HS-5 (cell line): ENCODE measurements around the gene CAMK2B.

Experiments
- DNase-seq: peaks from one replicate; pipeline ENCODE4 v3.0.0-alpha.2; 2012; ENCODE audit warnings: low read depth

Gene CAMK2B

DNA sequence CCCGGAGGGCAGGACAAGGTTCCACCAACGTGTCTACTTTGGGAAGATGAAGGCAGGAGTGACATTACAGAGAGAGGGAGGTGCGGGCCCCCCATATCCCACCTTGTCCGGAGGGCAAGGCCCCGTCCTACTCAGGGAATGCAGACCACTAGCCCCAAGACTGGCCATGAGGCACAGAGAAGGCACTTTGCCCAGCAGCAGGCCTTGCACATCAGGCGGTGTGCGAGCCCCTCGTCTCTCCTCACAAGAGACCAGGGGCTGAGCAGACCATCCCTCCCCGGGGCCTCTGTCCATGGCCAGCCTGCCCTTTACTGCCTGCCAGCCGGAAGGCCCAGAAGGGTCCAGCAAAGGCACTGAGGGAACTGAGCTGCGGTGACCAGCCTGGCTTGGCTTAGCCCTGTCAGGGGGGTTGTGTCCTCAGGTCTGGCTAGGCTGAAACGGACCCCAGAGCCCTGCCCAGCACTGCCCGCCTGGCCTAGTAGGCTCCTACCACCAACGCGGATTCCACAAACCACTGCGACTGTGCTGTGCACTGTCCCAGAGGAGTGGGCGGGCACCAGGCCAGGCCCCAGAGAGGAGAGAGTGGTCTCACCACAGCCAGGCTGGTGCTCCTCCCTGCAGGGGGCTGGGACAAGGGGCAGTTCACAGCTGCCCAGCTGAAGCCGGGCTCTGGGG is 16.7 kb downstream of the CAMK2B start:
- DNase-seq, result no peak

DNA sequence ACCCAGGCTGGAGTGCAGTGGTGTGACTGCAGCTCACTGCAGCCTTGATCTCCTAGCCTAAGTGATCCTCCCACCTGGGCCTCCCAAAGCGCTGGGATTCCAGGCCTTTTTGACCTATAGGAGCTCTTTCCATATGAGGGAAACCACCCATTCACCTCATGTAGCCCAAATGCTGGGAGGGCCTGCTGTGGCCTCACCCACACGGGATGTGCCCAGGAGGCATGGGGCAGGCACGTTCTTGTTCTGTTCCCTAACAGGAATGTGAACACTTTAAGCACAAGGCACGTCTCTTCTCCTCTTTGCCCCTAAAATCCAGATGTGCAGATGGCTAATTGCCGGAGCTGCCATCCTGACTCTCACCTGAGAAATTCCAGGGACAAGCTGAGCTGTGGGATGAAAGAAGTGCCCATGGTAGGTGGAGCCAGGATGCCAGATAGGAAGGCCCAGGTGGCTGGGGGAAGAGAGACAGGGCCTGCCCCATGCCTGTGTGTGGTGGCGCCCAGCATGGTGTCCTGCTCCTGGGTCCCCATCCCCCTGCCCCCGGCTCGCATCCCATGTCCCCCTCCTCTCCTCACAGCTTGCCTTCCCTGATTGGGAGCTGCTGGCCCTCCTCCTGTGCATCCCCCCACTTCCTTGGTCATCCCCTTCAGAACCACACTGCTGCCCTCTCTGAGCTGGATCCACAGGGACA is 17.3 kb downstream of the CAMK2B start:
- DNase-seq, result no peak

GRCh38 chr7:44307301-44307900 is 18.0 kb downstream of the CAMK2B start:
- peak; percentile 24 for DNase-seq

DNA sequence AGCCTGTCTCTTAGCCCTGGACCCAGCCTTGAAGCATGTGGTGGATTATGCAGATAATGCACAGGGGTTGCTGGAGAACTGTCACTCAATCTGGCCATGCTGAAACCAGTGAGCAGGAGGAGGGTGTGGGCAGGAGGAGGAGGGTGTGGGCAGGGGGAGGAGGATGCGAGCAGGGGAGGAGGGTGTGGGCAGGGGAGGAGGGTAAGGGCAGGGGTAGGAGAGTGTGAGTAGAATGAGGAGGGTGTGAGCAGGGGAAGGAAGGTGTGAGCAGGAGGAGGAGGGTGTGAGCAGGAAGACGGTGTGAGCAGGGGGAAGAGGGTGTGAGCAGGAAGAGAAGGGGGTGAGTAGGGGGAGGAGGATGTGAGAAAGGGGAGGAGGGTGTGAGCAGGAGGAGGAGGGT is 18.8 kb downstream of the CAMK2B start:
- no peak for DNase-seq

GRCh38 chr7:44305564-44306507 is 19.6 kb downstream of the CAMK2B start:
- DNase-seq, result no peak

DNA sequence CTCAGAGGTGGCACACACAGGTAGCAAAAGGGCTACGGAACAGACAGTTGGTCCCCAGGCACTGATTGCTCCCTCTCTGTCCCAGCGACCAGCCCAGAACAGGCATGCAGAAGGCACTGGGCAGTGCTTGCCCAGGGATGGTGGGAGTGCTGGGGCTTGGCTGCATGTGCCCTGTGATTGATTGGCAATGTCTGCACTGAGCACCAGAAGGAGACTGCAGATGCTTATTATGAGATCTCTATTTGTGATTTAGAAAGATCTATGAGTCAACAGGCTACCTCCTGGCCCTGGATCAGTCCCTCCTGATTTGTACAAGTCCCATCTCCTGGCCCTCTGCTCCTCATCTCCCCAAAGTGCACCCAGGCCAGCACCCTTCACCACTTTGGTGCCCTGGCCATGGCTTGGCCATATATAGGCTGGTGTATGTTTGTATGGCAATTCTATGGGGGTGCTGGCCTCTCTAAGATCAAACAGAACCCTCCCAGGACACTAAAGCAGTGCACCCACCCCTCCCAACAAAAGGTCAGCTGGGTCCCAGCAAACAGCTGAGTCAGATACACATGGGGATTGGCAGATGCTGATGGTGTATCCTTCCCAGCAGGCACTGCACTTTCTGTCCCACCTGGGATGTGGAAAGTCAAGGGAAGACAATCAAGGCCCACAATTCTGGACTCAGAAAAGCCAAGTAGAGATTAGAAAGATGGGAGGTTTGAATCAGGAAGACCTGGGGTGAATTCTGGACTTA is 30.9 kb downstream of the CAMK2B start:
- DNase-seq, result no peak

- no peak for DNase-seq
These were observed 31.7 kb downstream of the CAMK2B start for GRCh38 chr7:44293561-44294324.

DNA sequence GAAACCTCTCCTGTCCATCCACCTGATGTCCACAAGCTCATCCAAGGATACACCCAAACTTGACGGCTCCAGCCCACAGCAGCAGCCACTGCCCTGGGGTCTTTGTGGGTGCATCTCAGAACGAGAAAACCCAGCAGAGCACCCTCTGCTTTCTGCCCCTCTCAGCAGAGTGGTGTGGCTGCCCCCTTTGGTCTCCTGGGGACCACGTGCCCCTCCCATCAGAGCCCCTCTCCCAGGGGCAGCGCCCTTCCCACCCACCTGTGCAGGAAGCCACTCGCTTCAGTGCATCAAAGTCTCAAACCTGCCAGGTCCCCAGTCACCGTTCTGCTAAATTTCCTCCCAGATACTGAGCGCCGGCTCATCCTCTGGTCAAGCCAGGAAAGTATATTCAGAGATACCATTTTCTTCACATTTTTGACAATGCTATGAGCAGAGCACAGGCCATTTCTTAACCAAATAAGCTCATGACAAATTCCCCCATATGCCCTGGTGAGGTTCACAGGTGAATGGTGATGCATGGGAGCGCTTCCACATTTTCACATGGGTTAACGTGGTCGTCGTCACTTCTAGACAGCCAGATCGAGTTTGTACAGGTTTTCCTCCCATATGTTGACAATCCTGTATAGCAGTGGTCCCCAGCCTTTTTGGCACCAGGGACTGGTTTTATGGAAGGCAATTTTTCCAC is 32.4 kb downstream of the CAMK2B start:
- no peak for DNase-seq

- no peak for DNase-seq
These were observed 33.0 kb downstream of the CAMK2B start for GRCh38 chr7:44292420-44292817.

DNA sequence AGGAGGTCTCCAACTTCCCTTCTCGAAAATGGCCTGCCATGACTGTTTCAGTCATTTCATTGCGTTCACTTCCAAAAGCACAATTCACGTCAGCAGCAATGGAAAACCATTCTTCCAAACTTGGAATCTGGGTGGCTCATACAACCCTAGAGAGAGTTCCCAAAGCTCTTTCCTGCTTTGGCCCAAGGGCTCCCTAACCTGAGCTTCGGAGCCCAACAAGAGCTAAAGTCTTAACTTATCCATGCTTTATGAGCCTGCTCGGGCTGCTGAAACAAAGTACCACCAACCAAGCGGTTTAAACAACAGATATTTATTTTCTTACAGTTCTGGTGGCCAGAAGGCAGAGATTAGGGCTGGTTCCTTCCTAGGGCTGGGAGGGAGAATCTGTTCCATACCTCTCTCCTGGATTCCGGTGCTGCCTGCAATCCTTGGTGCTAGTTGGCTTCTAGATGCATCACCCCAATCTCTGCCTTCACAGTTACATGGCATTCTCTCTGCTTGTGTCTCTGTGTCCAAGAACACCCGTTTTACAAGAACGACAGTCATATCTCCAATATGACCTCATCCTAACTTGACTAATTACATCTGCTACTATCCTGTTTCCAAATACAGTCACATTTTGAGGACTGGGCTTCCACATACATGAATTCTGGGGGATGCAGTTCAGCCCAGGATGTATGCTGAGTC is 33.5 kb downstream of the CAMK2B start:
- DNase-seq, result no peak

- no peak for DNase-seq
These were observed 34.2 kb downstream of the CAMK2B start for GRCh38 chr7:44291066-44291732.

DNA sequence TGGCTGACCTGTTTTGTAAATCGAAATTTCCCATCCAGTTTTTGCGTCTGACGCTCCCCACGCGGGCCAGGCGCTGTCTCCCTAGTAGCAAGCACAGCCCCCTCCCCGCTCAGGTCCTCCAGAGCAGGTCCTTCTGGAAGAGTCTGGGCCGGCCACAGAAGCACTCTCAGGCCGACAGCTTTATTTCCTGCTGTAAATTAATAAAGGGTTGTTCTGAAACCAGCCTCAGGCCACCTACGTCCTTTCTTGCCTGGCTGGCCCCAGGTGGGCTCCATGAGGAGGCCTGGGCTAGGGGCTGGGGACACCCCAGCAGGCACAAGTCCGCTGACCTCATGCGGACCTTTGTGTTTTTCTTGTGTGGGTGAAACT is 35.2 kb downstream of the CAMK2B start:
- DNase-seq, result no peak

- DNase-seq, result no peak
These were observed 35.8 kb downstream of the CAMK2B start for GRCh38 chr7:44289341-44290251.

DNA sequence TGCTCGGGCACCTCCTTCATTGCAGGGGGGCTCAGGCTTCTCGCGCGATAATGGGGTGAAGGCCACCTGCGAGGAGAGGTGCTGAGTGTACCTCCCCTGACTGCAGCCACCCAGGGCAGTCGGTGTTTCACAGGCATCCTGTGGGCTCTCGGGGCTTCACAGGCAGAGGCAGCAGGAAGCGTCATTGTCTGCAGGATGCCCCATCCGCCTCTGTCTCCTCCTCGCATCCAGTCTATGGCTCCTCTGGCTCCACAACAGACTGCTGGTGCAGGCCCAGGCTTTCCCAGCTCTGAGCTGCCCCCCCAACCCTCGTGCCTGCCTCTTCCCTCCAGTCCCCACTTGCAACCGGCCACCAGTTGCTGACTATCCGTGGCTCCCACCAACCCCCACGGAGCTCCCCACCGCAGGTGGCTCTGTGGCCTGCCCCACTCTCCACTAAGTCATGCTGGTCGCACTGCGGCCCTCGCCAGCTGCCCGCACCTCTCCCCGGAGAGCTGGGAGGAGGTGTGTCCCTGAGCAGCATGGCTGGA is 36.5 kb downstream of the CAMK2B start:
- no peak for DNase-seq

GRCh38 chr7:44288381-44288685 is 37.1 kb downstream of the CAMK2B start:
- DNase-seq, result no peak

GRCh38 chr7:44287488-44288380 is 37.7 kb downstream of the CAMK2B start:
- DNase-seq, result no peak
